HUES48 (cell line): ENCODE measurements around the gene MXD4.

Source experiments
- H3K27ac ChIP-seq: one replicate; pipeline ENCODE4 v1.7.0; 2013; ENCODE audit warnings: low read depth, low read length, inconsistent platforms
- H3K27me3 ChIP-seq: 2 replicates; pipeline ENCODE4 v1.6.1; 2013; ENCODE audit warnings: mild to moderate bottlenecking, low read length; ENCODE audit not compliant: control insufficient read depth, insufficient read depth
- H3K36me3 ChIP-seq: 2 replicates; pipeline ENCODE4 v1.6.1; 2013; ENCODE audit warnings: low read length; ENCODE audit not compliant: control insufficient read depth, insufficient read depth
- H3K4me1 ChIP-seq: 2 replicates; pipeline ENCODE4 v1.6.1; 2013; ENCODE audit warnings: mild to moderate bottlenecking, low read length; ENCODE audit not compliant: control insufficient read depth, insufficient read depth
- H3K4me3 ChIP-seq: 2 replicates; pipeline ENCODE4 v1.5.1; 2013; ENCODE audit warnings: mild to moderate bottlenecking, low read depth, low read length
- H3K9ac ChIP-seq: 2 replicates; pipeline ENCODE4 v1.6.1; 2013; ENCODE audit warnings: mild to moderate bottlenecking, low read depth, low read length, moderate library complexity
- H3K9me3 ChIP-seq: 2 replicates; pipeline ENCODE4 v1.6.1; 2013; ENCODE audit warnings: low read length; ENCODE audit not compliant: control insufficient read depth, insufficient read depth

Gene MXD4

DNA sequence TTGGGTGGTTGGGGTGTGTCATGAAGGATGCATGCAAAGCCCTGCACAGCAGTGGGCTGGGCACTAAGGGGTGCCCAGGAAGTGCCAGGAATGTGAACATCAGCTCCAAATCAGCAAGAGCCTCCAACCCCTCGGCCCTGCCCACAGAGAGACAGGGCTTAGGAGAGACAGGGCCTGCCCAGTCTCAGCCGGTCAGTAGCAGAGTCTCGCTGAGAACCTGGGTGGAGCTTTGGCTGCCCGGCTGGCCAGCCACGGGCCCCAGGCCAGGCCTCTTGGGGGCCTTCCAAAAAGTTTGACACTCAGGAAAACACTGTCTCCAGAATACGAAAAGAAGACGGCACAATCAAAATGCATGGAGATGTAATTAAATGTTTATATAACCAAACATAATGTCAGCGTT is 4.3 kb upstream of the MXD4 start:
- Histone ChIP-seq H3K27me3 (no peaks in the 10 kb centered on the region), H3K9ac (no peak overlapping the region), H3K4me3 (no peak overlapping the region), H3K4me1 (peaks cover 7% of the 10 kb centered on the region; the same call in 1 of the 2 replicates), H3K9me3 (no peaks in the 10 kb centered on the region), H3K27ac (no peak overlapping the region), H3K36me3 (no peaks in the 10 kb centered on the region)

DNA sequence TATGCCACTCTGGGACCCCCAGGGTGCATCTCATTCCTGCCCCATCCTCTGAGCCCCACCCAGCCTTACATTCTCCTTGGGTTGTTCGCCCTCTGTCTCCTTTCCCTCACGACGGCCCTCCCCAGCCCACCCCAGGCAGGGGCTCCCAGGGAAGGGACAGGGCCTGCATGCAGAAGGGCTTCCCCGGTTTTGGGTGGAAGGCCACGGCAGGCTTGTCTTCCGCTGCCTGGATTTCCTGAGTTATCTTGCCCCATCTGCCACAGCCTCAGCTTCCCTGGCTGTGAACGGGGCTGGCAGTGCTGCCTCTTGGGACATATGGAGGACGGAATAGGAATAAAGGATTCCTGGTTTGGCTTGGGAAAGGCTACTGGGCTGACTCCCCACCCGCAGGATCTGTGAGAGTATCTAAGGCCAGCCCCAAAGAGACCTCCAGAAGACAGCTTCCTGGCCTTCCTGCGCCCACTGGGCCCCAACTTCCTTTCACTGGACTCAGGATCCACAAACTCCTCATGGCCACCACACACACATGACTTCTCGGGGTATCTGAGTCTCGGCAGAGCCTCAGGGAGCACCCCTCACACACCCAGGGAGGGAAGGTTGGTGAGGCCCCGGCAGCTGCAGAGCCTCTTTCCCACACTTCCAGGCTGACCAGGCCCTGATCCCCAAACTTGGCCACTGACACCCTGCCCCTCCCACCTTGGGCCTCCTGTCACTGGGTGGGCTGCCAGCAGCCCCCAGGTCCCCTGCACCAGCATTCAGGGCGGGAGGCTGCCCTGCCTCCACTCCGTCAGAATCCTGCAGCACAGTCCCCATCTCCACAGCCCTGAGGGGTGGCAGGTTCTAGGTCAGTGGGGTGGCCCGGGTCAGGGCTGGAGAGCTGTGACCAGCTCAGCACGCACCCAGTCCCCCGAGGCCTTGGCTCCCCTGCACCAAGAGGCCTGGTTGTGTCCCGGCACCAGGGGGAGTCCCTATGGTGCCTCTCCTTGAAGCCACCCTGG is 3.5 kb upstream of the MXD4 start:
- H3K36me3 ChIP-seq: no peaks in the 10 kb centered on the region
- no peaks in the 10 kb centered on the region for H3K9me3 ChIP-seq
- H3K27ac ChIP-seq: no peak overlapping the region
- no peaks in the 10 kb centered on the region for H3K27me3 ChIP-seq
- no peak overlapping the region for H3K4me3 ChIP-seq
- H3K9ac ChIP-seq: no peak overlapping the region
- H3K4me1 ChIP-seq: peaks cover 11% of the 10 kb centered on the region

DNA sequence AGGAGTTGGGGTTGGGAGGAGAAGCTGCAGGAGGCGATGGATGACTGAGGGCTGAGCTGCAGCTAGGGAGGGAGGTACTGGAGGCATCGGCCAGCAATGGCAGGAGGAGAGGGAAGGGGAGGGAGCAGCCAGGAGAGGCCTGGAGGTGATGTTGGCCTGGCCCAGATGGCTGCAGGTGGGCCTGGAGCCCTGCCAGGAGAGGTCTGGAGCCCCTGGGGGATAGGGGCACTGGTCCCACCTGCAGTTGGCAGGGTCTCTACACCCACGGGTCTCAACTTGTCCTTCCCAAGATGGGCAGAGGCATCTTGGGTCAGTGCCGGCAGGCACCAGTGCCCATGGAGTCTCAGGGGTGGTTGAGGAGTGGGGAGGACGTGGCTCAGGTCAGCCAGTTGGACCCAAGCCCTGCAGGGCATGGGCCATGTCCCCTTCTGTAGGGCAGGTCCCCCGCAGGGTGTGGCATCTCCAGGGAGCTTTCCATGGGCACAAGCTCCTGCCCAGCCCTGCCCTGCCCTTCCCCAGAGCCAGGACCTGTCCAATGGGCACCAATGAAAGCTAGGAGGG is 2.7 kb upstream of the MXD4 start:
- Histone ChIP-seq H3K36me3 (no peaks in the 10 kb centered on the region), H3K4me3 (no peak overlapping the region), H3K27ac (no peak overlapping the region), H3K9me3 (no peaks in the 10 kb centered on the region), H3K9ac (no peak overlapping the region), H3K4me1 (peaks cover 11% of the 10 kb centered on the region), H3K27me3 (no peaks in the 10 kb centered on the region)

DNA sequence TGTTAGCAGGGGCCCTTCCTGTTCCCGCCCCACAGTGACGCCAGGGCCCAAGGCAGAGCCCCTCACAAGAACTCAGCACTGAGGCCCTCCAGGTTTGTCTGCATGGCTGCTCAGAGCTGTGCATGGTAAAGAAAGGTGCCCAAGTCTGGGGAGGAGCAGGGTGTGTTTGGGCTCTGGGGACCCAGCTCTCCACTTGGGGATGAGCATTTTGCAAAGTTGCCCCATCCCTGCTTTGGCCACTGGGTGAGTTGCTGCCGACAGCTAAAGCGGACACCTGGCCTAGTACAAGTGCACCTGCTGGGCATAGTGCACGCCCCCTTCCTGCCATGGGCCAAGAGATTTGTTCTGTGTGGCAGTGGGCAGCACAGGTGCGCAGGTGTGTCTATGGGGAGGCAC is 2.0 kb upstream of the MXD4 start:
- H3K27me3 ChIP-seq: no peaks in the 10 kb centered on the region
- H3K9me3 ChIP-seq: no peaks in the 10 kb centered on the region
- H3K9ac ChIP-seq: no peak overlapping the region
- H3K4me1 ChIP-seq: peaks cover 6% of the 10 kb centered on the region
- H3K4me3 ChIP-seq: no peak overlapping the region
- no peaks in the 10 kb centered on the region for H3K36me3 ChIP-seq
- H3K27ac ChIP-seq: peak overlapping the region; percentile 61

DNA sequence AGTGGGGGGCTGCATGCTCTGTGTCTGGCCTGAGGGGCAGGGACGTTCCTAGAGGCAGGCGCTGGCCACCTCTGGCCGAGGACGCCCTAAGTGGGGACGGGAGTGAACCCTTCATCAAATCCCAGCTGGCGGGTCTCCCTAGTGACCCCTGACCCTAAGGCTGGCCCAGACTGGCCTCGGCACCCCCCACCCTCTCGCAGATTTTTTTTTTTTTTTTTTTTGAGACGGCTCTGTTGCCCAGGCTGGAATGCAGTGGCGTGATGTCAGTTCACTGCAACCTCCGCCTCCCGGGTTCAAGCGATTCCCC is 988 bp upstream of the MXD4 start:
- Histone ChIP-seq H3K27me3 (no peaks in the 10 kb centered on the region), H3K9ac (no peak overlapping the region), H3K27ac (peak overlapping the region; percentile 69)

DNA sequence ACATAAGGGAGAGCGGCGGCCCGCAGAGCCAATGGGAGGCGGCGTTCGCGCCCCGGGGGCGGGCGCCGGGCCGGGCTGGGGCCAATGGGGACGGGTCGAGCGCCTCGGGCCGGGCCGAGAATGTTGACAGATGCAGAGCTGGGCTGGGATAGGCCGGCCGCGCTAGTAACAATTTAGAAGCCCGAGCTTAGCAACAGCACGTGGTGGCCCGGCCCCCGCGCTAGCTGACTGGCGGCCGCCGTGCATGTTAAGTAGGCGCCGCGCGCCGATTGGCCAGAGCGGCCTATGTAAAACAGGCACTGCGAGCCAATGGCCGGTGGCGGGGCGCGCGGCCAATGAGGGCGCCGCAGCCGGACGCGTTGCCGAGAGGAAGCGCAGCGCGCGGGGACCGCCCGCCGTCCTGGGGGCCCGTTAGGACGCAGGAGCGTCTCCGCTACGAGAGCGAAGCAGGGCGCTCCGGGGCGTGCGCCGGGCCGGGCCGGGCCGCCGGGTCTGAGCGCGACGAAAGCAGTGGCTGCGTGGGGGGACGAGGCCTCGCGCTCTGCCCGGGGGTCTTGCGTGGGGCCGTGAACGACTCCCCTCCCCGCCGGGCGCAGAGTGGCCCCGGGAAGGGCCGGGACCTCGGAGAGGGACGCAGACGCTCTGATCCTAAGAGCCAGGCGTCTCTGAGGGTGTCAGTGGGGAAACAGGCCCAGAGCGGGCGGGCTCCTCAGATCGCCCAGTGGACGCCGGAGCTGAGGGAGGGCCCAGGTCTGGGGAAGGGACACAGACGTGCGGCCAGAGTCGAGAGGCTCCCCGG is 435 bp upstream of the MXD4 start:
- H3K27me3 ChIP-seq: no peaks in the 10 kb centered on the region
- peaks cover 4% of the 10 kb centered on the region; the same call in 1 of the 2 replicates for H3K4me1 ChIP-seq
- no peaks in the 10 kb centered on the region for H3K9me3 ChIP-seq
- H3K27ac ChIP-seq: peak overlapping the region; percentile 69
- no peaks in the 10 kb centered on the region for H3K36me3 ChIP-seq
- peak overlapping the region; percentile 81 for H3K4me3 ChIP-seq
- H3K9ac ChIP-seq: peak overlapping the region; percentile 40; the same call in 1 of the 2 replicates

More for the DNA sequence above, 988 bp upstream of the MXD4 start:
- H3K9me3 ChIP-seq: no peaks in the 10 kb centered on the region
- no peaks in the 10 kb centered on the region for H3K36me3 ChIP-seq
- peak overlapping the region; percentile 81 for H3K4me3 ChIP-seq
- peaks cover 4% of the 10 kb centered on the region; the same call in 1 of the 2 replicates for H3K4me1 ChIP-seq

DNA sequence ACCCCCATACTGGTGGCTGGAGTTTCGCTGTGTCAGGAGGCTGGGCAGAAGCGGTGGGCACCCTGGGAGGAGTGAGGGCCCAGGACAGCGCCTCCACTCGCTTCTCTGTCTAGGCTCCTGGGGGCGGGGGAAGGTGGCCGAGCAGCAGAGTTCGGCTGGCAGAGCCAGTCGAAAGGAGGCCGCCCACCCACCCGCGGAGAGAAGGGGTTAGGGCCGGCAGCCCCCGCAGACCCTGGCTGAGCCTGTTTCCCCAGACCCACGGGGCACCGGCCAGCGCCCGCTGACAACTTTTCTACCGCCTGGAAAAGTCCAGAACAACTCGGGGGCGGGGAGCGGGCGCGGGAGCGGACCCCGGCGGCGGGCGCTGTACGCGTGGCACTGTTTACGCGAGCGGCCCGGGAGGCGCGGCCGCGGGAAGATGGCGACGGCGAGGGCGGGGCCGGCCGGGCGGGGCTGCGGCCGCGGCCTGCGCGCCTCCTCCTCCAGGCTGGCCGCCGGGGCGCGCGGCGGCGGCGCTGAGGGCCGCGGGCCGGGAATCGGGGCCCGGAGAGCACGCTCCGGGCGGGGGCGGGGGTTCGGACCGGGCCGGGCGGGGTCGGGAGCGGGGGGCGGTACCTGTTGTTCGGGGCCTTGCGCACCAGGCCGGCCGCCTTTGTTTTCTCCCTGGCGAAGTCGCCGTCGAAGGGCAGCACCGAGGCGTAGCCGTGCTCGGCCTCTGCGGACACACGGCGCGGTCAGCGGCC is 628 bp downstream of the MXD4 start:
- peak overlapping the region; percentile 44; the same call in 1 of the 2 replicates for H3K9ac ChIP-seq
- H3K36me3 ChIP-seq: no peaks in the 10 kb centered on the region
- peaks cover 4% of the 10 kb centered on the region; the same call in 1 of the 2 replicates for H3K4me1 ChIP-seq
- peak overlapping the region; percentile 77 for H3K4me3 ChIP-seq
- H3K9me3 ChIP-seq: no peaks in the 10 kb centered on the region
- H3K27ac ChIP-seq: peak overlapping the region; percentile 72
- H3K27me3 ChIP-seq: no peaks in the 10 kb centered on the region

DNA sequence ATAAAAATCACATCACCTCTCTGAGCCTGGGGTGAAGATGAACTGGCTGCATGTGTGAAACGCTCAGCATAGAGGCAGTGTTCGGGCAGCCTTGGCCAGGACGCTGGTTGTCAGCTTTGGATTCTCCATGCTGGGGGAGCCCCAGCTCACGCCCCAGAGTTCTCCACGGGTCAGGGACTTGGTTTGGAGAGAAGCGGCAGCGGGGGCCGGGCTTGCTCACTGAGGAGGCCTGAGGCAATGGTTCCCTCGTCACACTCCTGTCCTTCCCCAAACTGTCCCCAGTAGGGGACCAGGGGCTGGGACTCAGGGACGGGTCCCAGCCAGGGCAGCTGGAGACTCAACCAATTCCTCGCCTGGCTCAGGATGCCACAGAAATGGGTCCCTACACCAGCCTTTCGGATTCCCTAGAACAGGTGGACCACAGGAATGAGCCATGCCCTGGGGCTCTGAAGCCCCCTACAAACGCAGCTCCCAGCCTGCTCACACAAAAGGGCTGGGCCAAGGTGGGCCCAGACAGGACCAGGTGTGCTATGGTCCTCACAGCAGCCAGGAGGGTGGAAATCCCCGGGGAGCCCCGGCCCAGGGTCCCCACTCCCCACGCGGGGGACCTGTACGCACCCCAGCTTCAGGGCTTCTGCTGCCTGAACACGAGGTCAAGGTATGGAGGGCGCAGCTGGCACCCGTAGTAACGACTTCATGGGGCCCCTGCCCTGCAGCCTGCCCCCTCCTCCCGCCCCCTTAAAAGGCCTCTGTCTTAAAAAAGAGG is 1.4 kb downstream of the MXD4 start:
- Histone ChIP-seq H3K9me3 (no peaks in the 10 kb centered on the region), H3K27me3 (no peaks in the 10 kb centered on the region), H3K36me3 (no peaks in the 10 kb centered on the region), H3K4me3 (peak overlapping the region; percentile 77), H3K27ac (no peak overlapping the region), H3K4me1 (peaks cover 4% of the 10 kb centered on the region; the same call in 1 of the 2 replicates), H3K9ac (no peak overlapping the region)

DNA sequence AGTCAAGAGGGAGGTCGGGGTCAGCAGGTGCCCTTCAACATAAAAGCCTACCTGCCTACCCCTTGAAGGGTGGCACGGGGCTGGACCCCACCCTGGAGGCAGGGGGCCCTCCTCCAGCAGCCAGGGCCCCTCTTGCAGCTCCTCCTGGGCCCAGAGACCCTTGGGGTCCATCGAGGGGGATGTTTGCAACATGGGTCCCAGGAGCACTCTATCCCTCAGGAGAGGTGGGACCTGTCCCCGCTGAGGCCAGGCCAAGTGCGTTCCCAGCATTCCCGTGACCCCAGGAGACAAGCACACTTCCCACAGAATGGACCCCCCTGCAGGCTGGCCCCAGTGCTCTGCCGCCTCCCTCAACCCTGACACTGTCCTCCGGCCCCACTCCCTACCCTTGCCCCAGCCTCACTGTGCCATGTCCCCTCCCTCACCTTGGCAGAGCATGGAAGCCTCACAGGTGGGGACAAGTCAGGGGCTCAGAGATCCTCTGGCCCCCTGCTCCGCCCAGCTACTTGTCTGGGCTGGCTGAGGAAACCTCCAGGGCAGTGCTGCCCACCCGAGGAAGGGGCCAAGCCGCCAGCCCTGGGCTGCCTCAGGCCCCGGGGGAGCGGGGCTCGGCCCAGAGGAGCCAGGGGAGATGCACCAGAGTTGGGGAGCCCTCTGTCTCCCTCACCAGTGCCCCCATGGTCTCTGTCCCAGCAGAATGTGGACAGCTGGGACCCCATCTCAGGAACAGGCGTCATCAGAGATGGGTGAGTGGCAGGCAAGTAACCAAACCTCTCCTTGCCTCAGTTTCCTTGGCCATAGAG is 2.2 kb downstream of the MXD4 start:
- Histone ChIP-seq H3K9ac (no peak overlapping the region), H3K4me3 (no peak overlapping the region), H3K27me3 (no peaks in the 10 kb centered on the region), H3K9me3 (no peaks in the 10 kb centered on the region), H3K27ac (no peak overlapping the region), H3K4me1 (peaks cover 4% of the 10 kb centered on the region; the same call in 1 of the 2 replicates), H3K36me3 (peaks cover 4% of the 10 kb centered on the region; the same call in 1 of the 2 replicates)
